ENCODE data around the gene PDE1A.

PDE1A gene

DNA sequence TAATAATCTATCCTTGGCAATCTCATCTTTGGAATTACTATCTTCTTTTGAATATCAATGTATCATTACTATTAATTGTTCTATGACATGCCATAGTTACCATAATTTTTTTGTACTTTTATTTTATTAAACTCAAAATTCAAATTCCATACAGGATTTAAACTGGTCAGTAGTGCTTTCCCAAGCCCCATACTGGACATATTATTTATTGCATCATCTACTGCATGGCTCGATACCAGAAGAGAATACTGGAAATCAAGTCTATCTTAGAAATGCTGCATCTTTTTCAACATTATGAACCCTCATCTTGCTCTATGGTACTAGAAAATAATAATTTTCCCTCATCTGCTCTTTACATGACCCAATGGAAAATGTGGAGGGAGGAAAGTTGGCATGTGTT is 9.4 kb upstream of the PDE1A start:
- Histone ChIP-seq H3K27ac (ENCODE audit: low read length) (no peak overlapping the region), H3K9ac (ENCODE audit: low read length) (no peak overlapping the region), H3K27me3 (ENCODE audit: control insufficient read depth, insufficient read depth, low read length) (no peaks in the 10 kb centered on the region), H3K9me3 (ENCODE audit: control insufficient read depth, low read depth, low read length) (no peaks in the 10 kb centered on the region), H3K4me3 (ENCODE audit: low read length) (no peak overlapping the region), H3K4me1 (ENCODE audit: control insufficient read depth, low read depth, low read length) (no peaks in the 10 kb centered on the region), H3K36me3 (ENCODE audit: control insufficient read depth, low read depth, low read length) (no peaks in the 10 kb centered on the region)

DNA sequence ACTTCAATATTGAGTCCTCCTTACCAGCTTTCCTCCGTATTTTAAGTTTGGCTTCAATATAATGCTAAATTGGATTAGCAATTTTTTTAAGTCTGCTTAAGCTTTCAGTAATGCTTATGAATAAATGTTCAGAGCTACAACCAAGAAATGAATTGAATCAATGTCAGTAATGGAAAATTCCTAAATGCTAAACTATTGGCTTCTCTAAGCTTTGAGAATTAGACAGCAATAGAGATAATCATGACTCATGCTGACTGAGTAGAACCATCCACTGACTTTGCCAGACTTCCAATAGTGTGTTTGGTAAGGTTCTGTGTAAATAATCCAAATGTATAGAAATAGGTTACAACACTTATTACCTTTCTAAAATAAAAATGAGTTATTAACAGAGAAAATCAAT is 8.9 kb upstream of the PDE1A start:
- Histone ChIP-seq H3K4me3 (ENCODE audit: low read length) (no peak overlapping the region), H3K9me3 (ENCODE audit: control insufficient read depth, low read depth, low read length) (no peaks in the 10 kb centered on the region), H3K36me3 (ENCODE audit: control insufficient read depth, low read depth, low read length) (no peaks in the 10 kb centered on the region), H3K27ac (ENCODE audit: low read length) (no peak overlapping the region), H3K27me3 (ENCODE audit: control insufficient read depth, insufficient read depth, low read length) (no peaks in the 10 kb centered on the region), H3K4me1 (ENCODE audit: control insufficient read depth, low read depth, low read length) (no peaks in the 10 kb centered on the region), H3K9ac (ENCODE audit: low read length) (no peak overlapping the region)

DNA sequence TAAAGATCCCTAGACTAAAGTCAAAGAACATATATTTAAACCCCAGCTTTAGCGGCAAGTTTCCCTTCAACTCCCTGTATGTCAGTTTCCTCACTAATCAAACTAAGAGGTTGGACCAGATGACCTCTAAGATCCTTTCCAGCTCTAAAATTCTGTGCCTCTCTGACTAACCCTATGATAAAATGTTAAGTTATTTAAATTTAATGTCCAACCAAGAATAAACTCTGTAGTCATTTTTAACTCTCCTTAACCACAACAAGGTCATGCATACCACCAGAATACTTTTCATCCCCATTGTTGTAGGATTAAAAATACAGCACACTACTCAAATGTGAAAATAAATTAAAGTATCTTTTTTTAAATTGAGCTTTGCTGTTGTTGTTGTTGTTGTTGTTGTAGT is 5.2 kb upstream of the PDE1A start:
- H3K9me3 ChIP-seq (ENCODE audit: control insufficient read depth, low read depth, low read length) = no peaks in the 10 kb centered on the region
- H3K27me3 ChIP-seq (ENCODE audit: control insufficient read depth, insufficient read depth, low read length) = no peaks in the 10 kb centered on the region
- H3K36me3 ChIP-seq (ENCODE audit: control insufficient read depth, low read depth, low read length) = no peaks in the 10 kb centered on the region
- no peaks in the 10 kb centered on the region for H3K4me1 ChIP-seq (ENCODE audit: control insufficient read depth, low read depth, low read length)
- no peak overlapping the region for H3K4me3 ChIP-seq (ENCODE audit: low read length)
- no peak overlapping the region for H3K27ac ChIP-seq (ENCODE audit: low read length)
- no peak overlapping the region for H3K9ac ChIP-seq (ENCODE audit: low read length)

DNA sequence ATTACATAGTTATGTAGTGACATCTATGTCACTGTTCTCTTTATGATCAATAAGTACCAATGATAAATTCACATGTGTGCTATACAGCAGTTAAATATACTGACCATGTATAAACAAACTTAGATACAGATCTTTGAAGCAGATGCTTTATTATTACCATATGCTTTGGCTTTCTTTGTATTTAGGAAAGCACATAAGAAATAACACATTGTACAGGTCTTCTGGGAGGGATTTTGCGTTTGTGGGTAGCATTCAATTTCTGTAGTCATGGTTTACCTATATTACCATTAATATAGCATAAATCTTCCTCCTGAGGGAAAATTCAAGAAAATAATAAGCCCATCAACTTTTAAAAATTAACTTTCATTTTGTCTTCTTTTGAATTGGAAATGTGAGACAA is 1.6 kb upstream of the PDE1A start:
- Histone ChIP-seq H3K27ac (ENCODE audit: low read length) (no peak overlapping the region), H3K36me3 (ENCODE audit: control insufficient read depth, low read depth, low read length) (no peaks in the 10 kb centered on the region), H3K9ac (ENCODE audit: low read length) (no peak overlapping the region), H3K27me3 (ENCODE audit: control insufficient read depth, insufficient read depth, low read length) (no peaks in the 10 kb centered on the region), H3K4me3 (ENCODE audit: low read length) (no peak overlapping the region), H3K4me1 (ENCODE audit: control insufficient read depth, low read depth, low read length) (no peaks in the 10 kb centered on the region), H3K9me3 (ENCODE audit: control insufficient read depth, low read depth, low read length) (no peaks in the 10 kb centered on the region)

DNA sequence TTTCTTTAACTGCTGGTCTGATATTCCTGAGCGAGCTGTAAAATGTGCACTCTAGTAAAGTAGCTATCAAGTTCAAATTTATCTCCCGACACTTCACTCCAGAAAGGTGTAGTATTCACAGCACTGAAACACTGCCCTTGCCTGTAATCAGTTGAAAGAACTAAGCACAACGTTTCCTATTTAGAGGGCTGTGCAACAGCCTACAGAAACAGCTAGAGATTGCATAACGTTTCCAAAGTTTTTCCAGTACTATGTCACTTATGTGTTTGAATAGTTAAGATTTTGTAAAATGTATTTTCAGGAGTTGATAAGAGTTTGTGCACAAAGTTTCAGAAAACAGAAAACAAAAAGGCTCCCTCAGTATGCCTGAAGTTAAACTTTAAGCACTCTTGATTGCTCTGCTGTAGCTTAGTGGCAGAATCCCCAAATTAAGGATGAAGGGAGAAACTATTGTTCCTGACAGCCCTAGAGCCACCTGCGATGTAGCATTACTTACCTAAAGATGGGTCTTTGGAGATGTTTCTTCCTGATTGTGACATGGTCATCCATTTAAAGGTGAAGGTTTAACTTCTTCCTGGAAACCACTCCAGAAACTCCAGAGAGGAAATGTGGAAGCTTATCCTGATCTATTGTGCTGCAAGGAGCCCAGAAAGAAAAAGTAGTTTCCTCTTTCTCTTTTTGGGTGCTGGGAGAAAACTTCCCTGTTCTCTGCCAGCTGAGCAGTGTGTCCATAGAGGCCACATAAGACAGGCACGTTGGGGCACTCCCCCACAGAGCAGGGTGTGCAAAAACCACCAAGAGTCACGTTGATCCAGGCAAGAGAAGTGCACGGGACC is 536 bp downstream of the PDE1A start:
- Histone ChIP-seq H3K36me3 (ENCODE audit: control insufficient read depth, low read depth, low read length) (no peaks in the 10 kb centered on the region), H3K27ac (ENCODE audit: low read length) (no peak overlapping the region), H3K27me3 (ENCODE audit: control insufficient read depth, insufficient read depth, low read length) (no peaks in the 10 kb centered on the region), H3K9me3 (ENCODE audit: control insufficient read depth, low read depth, low read length) (no peaks in the 10 kb centered on the region), H3K9ac (ENCODE audit: low read length) (no peak overlapping the region), H3K4me1 (ENCODE audit: control insufficient read depth, low read depth, low read length) (no peaks in the 10 kb centered on the region), H3K4me3 (ENCODE audit: low read length) (no peak overlapping the region)

DNA sequence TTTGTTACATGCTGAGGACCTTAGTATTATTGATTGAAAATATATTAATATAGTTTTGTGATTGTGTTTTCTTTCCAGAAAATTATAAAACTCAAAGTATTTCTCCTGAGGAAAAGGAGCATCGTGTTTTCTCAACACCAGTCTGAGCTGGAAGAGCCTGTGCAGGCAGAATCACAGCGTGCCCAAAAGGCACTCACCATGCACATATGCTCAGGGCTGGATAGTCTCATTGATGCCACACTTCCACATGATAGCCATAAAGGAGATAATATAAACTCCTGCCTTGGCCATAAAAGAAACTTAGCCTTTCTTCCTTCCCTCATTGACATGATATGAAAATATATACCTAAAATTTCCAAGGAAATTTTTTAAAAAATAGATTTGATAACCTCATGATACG is 4.0 kb downstream of the PDE1A start:
- H3K4me1 ChIP-seq (ENCODE audit: control insufficient read depth, low read depth, low read length) = no peaks in the 10 kb centered on the region
- H3K9me3 ChIP-seq (ENCODE audit: control insufficient read depth, low read depth, low read length) = no peaks in the 10 kb centered on the region
- H3K27ac ChIP-seq (ENCODE audit: low read length) = no peak overlapping the region
- H3K9ac ChIP-seq (ENCODE audit: low read length) = no peak overlapping the region
- H3K36me3 ChIP-seq (ENCODE audit: control insufficient read depth, low read depth, low read length) = no peaks in the 10 kb centered on the region
- H3K4me3 ChIP-seq (ENCODE audit: low read length) = no peak overlapping the region
- H3K27me3 ChIP-seq (ENCODE audit: control insufficient read depth, insufficient read depth, low read length) = no peaks in the 10 kb centered on the region

DNA sequence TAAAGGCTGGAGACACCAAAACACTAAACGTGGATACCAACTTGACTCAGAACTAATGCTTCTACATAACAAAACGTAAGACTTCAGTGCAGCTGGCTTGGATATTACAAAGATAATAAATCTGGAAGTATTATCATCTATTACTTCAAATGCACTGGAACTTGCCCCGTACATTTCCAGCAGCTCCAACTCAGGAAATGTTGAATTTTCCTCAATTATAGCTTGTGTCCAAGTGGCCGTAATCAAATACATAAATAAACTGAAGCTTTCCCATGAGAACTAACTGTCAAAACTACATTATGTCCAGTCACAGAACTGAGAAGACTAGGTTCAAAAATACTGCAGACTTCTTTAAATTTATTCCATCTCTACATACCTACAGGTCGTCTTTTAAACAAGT is 6.2 kb downstream of the PDE1A start:
- H3K9ac ChIP-seq (ENCODE audit: low read length) = no peak overlapping the region
- no peaks in the 10 kb centered on the region for H3K9me3 ChIP-seq (ENCODE audit: control insufficient read depth, low read depth, low read length)
- H3K27me3 ChIP-seq (ENCODE audit: control insufficient read depth, insufficient read depth, low read length) = no peaks in the 10 kb centered on the region
- H3K4me1 ChIP-seq (ENCODE audit: control insufficient read depth, low read depth, low read length) = no peaks in the 10 kb centered on the region
- H3K4me3 ChIP-seq (ENCODE audit: low read length) = no peak overlapping the region
- no peak overlapping the region for H3K27ac ChIP-seq (ENCODE audit: low read length)
- H3K36me3 ChIP-seq (ENCODE audit: control insufficient read depth, low read depth, low read length) = no peaks in the 10 kb centered on the region

DNA sequence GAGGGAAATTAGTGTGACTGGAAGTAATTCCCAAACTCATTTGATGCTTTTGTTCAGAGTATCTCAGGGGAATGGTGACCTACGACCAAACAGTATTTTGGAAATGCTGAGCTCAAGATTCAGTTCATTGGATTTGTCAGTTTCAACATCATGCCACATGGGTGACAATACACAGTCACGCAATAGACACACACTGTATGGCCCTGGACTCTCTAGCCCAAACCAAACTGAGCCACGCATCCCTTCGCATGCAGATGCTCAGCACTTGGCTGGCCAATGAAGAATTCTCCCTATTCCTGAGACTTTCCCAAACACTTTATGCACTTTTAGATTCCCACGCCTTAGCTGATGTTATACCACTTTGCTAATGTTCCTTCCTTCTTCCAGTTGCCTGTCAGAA is 10.0 kb downstream of the PDE1A start:
- no peaks in the 10 kb centered on the region for H3K9me3 ChIP-seq (ENCODE audit: control insufficient read depth, low read depth, low read length)
- no peaks in the 10 kb centered on the region for H3K36me3 ChIP-seq (ENCODE audit: control insufficient read depth, low read depth, low read length)
- no peaks in the 10 kb centered on the region for H3K4me1 ChIP-seq (ENCODE audit: control insufficient read depth, low read depth, low read length)
- H3K27me3 ChIP-seq (ENCODE audit: control insufficient read depth, insufficient read depth, low read length) = no peaks in the 10 kb centered on the region
- no peak overlapping the region for H3K27ac ChIP-seq (ENCODE audit: low read length)
- H3K9ac ChIP-seq (ENCODE audit: low read length) = no peak overlapping the region
- H3K4me3 ChIP-seq (ENCODE audit: low read length) = no peak overlapping the region

DNA sequence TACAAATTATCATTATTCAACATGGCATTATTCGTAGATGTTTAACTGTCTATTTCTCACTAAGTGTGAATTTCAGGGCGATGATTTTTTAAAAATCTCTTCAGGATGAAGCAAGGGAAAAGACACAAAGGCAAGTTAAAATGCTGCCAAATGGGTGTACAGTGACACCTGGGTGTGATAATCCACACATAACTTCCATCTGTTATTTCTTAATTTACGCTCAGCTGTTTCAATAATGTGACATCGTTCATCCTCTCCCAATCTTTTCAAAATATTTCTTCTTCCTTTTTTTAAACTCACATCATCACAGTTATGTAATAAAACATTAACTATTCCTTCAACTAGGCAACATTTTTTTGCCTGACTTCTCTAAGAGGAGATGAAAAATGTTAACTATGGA is 10.6 kb downstream of the PDE1A start:
- Histone ChIP-seq H3K27ac (ENCODE audit: low read length) (no peak overlapping the region), H3K9ac (ENCODE audit: low read length) (no peak overlapping the region), H3K9me3 (ENCODE audit: control insufficient read depth, low read depth, low read length) (no peaks in the 10 kb centered on the region), H3K36me3 (ENCODE audit: control insufficient read depth, low read depth, low read length) (no peaks in the 10 kb centered on the region), H3K27me3 (ENCODE audit: control insufficient read depth, insufficient read depth, low read length) (no peaks in the 10 kb centered on the region), H3K4me1 (ENCODE audit: control insufficient read depth, low read depth, low read length) (no peaks in the 10 kb centered on the region), H3K4me3 (ENCODE audit: low read length) (no peak overlapping the region)

DNA sequence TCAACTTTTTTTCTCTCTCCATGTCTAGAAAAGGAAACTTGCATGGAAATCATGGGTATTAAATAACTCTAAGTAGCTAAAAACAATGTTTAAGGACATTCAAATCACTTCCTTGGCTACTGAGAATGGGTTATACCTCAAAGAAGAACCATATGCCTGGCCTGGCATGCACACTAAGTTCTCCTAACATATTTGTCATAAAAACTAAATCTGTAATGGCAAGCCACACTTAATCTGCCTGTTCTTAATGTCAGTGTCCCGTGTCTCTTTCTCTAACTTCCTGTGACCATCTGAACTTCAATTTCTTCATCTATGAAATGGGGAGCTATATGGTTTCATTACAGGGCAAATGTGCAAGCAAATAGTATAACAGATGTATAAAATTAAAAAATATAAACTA is 11.1 kb downstream of the PDE1A start:
- H3K4me3 ChIP-seq (ENCODE audit: low read length) = no peak overlapping the region
- H3K9me3 ChIP-seq (ENCODE audit: control insufficient read depth, low read depth, low read length) = no peaks in the 10 kb centered on the region
- no peak overlapping the region for H3K9ac ChIP-seq (ENCODE audit: low read length)
- no peak overlapping the region for H3K27ac ChIP-seq (ENCODE audit: low read length)
- no peaks in the 10 kb centered on the region for H3K36me3 ChIP-seq (ENCODE audit: control insufficient read depth, low read depth, low read length)
- H3K27me3 ChIP-seq (ENCODE audit: control insufficient read depth, insufficient read depth, low read length) = no peaks in the 10 kb centered on the region
- no peaks in the 10 kb centered on the region for H3K4me1 ChIP-seq (ENCODE audit: control insufficient read depth, low read depth, low read length)

DNA sequence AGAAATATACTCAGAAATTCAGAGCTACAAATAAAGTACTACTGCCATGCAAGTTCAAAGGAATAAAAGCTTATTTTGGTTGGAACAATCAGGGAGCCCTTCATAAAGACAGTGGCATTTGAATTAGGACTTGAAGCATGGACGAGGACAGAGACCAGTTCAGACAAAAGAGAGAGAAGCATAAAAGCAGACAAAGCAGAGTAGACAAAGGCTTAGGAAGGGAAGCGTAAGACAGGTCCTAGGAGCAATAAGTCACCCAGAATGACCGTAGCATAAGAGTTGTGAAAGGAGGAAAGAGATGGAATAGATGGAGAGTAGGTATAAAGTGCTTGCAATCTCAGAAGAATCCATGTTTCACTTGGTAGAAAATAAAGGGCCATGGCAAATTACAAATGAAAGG is 14.0 kb downstream of the PDE1A start:
- Histone ChIP-seq H3K27ac (ENCODE audit: low read length) (no peak overlapping the region), H3K36me3 (ENCODE audit: control insufficient read depth, low read depth, low read length) (no peaks in the 10 kb centered on the region), H3K9me3 (ENCODE audit: control insufficient read depth, low read depth, low read length) (no peaks in the 10 kb centered on the region), H3K4me1 (ENCODE audit: control insufficient read depth, low read depth, low read length) (no peaks in the 10 kb centered on the region), H3K27me3 (ENCODE audit: control insufficient read depth, insufficient read depth, low read length) (no peaks in the 10 kb centered on the region), H3K4me3 (ENCODE audit: low read length) (no peak overlapping the region), H3K9ac (ENCODE audit: low read length) (no peak overlapping the region)

DNA sequence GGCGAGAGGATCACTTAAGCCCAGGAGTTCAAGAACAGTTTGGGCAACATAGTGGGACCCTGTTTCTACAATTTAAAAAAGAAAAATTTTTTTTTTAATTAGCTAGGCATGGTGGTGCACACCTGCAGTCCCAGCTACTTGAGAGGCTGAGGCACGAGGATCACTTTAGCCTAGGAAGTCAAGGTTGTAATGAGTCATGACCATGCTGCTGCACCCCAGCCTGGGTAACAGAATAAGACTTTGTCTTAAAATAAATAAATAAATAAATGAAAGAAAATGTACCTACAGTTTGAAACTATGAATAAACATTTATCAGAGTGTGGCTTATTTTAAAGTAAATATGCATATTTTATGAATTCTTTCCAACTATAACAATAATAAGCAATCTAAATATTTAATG is 16.7 kb downstream of the PDE1A start:
- Histone ChIP-seq H3K27me3 (ENCODE audit: control insufficient read depth, insufficient read depth, low read length) (no peaks in the 10 kb centered on the region), H3K36me3 (ENCODE audit: control insufficient read depth, low read depth, low read length) (no peaks in the 10 kb centered on the region), H3K27ac (ENCODE audit: low read length) (no peak overlapping the region), H3K9ac (ENCODE audit: low read length) (no peak overlapping the region), H3K4me3 (ENCODE audit: low read length) (no peak overlapping the region), H3K9me3 (ENCODE audit: control insufficient read depth, low read depth, low read length) (no peaks in the 10 kb centered on the region), H3K4me1 (ENCODE audit: control insufficient read depth, low read depth, low read length) (no peaks in the 10 kb centered on the region)
